ENCODE results near the gene LRRTM4. TPM values are rescaled to one million over a fixed set of nuclear protein-coding genes. Genes with fewer than 3 reads are reported as not detected.

LRRTM4 gene
- total and polyA plus RNA-seq, 2 of the 13 experiments (the other 11 are each of a cell fraction or from before 2014, with no cell fraction given): 1.2 TPM

GRCh38 chr2:77397763-77398162 lies 124.4 kb downstream of the LRRTM4 start:
- ATAC-seq (no peak), FAIRE-seq (no peak), DNase-seq (ENCODE audit: low spot score) (no peak)
- TF ChIP-seq ARNTL (CRISPR knock-in tag; IDR thresholded peaks at IDR 0.05) (no peak), ZNF670 (CRISPR knock-in tag; IDR thresholded peaks at IDR 0.05; ENCODE audit: borderline replicate concordance) (no peak), MED1 (CRISPR knock-in tag; IDR thresholded peaks at IDR 0.05) (no peak), AHDC1 (CRISPR knock-in tag; IDR thresholded peaks at IDR 0.05; ENCODE audit: borderline replicate concordance) (no peak), KDM2A (CRISPR knock-in tag; IDR thresholded peaks at IDR 0.05; ENCODE audit: borderline replicate concordance, low read depth) (no peak), ZNF740 (CRISPR knock-in tag; IDR thresholded peaks at IDR 0.05) (no peak), PREB (CRISPR knock-in tag; IDR thresholded peaks at IDR 0.05) (no peak), KLF11 (CRISPR knock-in tag; IDR thresholded peaks at IDR 0.05) (no peak), THRA (CRISPR knock-in tag; IDR thresholded peaks at IDR 0.05; ENCODE audit: borderline replicate concordance) (no peak), ZNF564 (CRISPR knock-in tag; IDR thresholded peaks at IDR 0.05) (no peak), SNAPC2 (CRISPR knock-in tag; IDR thresholded peaks at IDR 0.05) (no peak), PRMT3 (CRISPR knock-in tag; IDR thresholded peaks at IDR 0.05; ENCODE audit: borderline replicate concordance, low read depth) (no peak), RCOR2 (CRISPR knock-in tag; IDR thresholded peaks at IDR 0.05) (no peak), HCFC1 (IDR thresholded peaks at IDR 0.05; ENCODE audit: low read depth, low read length) (no peak), ZNF878 (CRISPR knock-in tag; IDR thresholded peaks at IDR 0.05) (no peak), ZBTB38 (CRISPR knock-in tag; IDR thresholded peaks at IDR 0.05) (no peak), ARID2 (CRISPR knock-in tag; IDR thresholded peaks at IDR 0.05; ENCODE audit: borderline replicate concordance) (no peak), ZNF761 (CRISPR knock-in tag; conservative IDR thresholded peaks at IDR 0.05) (no peak), ZNF644 (CRISPR knock-in tag; IDR thresholded peaks at IDR 0.05; ENCODE audit: low read depth) (no peak), ZNF572 (CRISPR knock-in tag; IDR thresholded peaks at IDR 0.05) (no peak)
- H3K27ac ChIP-seq (ENCODE audit: extremely low read length, insufficient read depth, low read length): no peak overlapping the region
- H3K4me3 ChIP-seq (replicated peaks in 1 of 3; ENCODE audit: insufficient read depth in 1 of 3, low read depth in 2 of 3, low read length in 3 of 3): no peak overlapping the region
- no peaks in the 10 kb centered on the region for H3K27me3 ChIP-seq (ENCODE audit: control insufficient read depth in 1 of 2, insufficient read depth in 2 of 2, low read length in 2 of 2)
- in situ Hi-C loops (cut with HindIII; ENCODE audit: extremely low pct_ligation_motif_present, low pct_unique_long_range_greater_than_20kb) (no loop called here), intact Hi-C loops (cut with micrococcal nuclease; ENCODE audit: unreplicated experiment) (no loop called here)
- no peak overlapping the region for H2AFZ ChIP-seq (ENCODE audit: low read length)
- POLR2A ChIA-PET: no interaction called here
- H3K4me2 ChIP-seq (ENCODE audit: low read depth, low read length): no peak overlapping the region
- H3K4me1 ChIP-seq (ENCODE audit: insufficient read depth, low read length): no peaks in the 10 kb centered on the region
- no TSS peak for BruUV-seq (replicated peaks)
- H3K9ac ChIP-seq (ENCODE audit: insufficient read depth, low read depth, low read length): no peak overlapping the region
- CTCF ChIA-PET (ENCODE audit: low intra/inter-chr PET ratio, low total read pairs): no interaction called here
- WGBS (ENCODE audit: low lambda C conversion rate): 0% methylated on average over 2 of the region's 2 CpGs
- H3K9me3 ChIP-seq (ENCODE audit: low read length): no peaks in the 10 kb centered on the region
- no peaks in the 10 kb centered on the region for H4K20me1 ChIP-seq (ENCODE audit: insufficient read depth, low read length)
- H3K79me2 ChIP-seq (ENCODE audit: insufficient read depth, low read length): no peaks in the 10 kb centered on the region
- no peaks in the 10 kb centered on the region for H3K36me3 ChIP-seq (replicated peaks in 1 of 2; ENCODE audit: control insufficient read depth in 1 of 2, insufficient read depth in 2 of 2, low read length in 2 of 2)
